Lower lobe of right lung (tissue), 2 donors: Measurements from ENCODE around the gene DCAF8. TPM values are rescaled to one million over a fixed set of nuclear protein-coding genes. Genes with fewer than 3 reads are reported as not detected.
A peak's percentile ranks its signal among the peaks of the same experiment; 100 is the strongest.

Source experiments
- ATAC-seq, 2 donors: fragments of 200-7000 bp; cut with Tn5 transposase; one replicate each; pipeline ENCODE4 v1.9.1; 2020 to 2022; ENCODE audit warnings: mild to moderate bottlenecking in 2 of 2, moderate library complexity in 2 of 2
- DNase-seq: peaks from one replicate; pipeline ENCODE4 v3.0.0-alpha.2; 2020
- H3K27ac ChIP-seq: fragments of 200-600 bp; one replicate; pipeline ENCODE4 v1.8.0; 2022
- H3K27me3 ChIP-seq: fragments of 200-600 bp; one replicate; pipeline ENCODE4 v1.8.0; 2022; ENCODE audit warnings: low read depth
- H3K36me3 ChIP-seq: fragments of 200-600 bp; one replicate; pipeline ENCODE4 v1.8.0; 2022; ENCODE audit warnings: mild to moderate bottlenecking
- H3K4me1 ChIP-seq: fragments of 200-600 bp; one replicate; pipeline ENCODE4 v1.8.0; 2022
- H3K4me3 ChIP-seq: fragments of 200-600 bp; one replicate; pipeline ENCODE4 v1.8.0; 2022; ENCODE audit warnings: mild to moderate bottlenecking
- H3K9me3 ChIP-seq: fragments of 200-600 bp; one replicate; pipeline ENCODE4 v1.8.0; 2022
- intact Hi-C: fragments of 100-400 bp; cut with DNase I; formaldehyde crosslinking; loops from one replicate; pipeline ENCODE4 v1.11.0; 2022
- total RNA-seq: library from RNA; stranded (reverse); fragmentation: NEBNext Ultra II Directional; extraction: Animal tissue kit (Norgen Biotek cat#: 25700); gene quantifications from one replicate; pipeline ENCODE4 v1.2.1, GENCODE V29; 2021
- TF ChIP-seq, protein P1 (sequence below): fragments of 200-600 bp; IDR thresholded peaks from one replicate; pipeline ENCODE4 v1.8.0; 2022; ENCODE audit warnings: antibody characterized with exemption, mild to moderate bottlenecking
- donor health status: DM: no; HTN: yes; CAD: no; lungs with severe emphysema.

Gene DCAF8
- total RNA-seq, 1 donor from 2014 or later = 114 TPM

DNA sequence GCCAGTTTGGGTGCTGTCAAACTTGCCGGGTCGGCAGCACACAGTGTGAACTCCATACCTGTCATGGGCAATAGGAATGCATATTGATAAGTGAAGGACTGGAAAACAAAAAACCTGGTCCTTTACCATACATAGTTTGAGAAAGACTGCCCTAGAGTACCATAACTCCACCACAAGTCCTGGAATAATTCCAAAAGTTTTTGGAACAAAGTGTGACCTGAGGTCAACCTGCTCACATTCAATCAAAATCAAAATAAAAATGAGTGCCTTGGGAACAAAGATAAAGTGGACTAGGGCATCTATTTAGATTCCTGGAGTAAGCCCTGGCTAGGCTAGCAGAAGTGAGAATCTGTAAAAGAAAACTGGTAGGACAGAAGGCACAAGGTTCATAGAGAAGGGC is 15.0 kb upstream of the DCAF8 start:
- TF ChIP-seq, protein P1, sequence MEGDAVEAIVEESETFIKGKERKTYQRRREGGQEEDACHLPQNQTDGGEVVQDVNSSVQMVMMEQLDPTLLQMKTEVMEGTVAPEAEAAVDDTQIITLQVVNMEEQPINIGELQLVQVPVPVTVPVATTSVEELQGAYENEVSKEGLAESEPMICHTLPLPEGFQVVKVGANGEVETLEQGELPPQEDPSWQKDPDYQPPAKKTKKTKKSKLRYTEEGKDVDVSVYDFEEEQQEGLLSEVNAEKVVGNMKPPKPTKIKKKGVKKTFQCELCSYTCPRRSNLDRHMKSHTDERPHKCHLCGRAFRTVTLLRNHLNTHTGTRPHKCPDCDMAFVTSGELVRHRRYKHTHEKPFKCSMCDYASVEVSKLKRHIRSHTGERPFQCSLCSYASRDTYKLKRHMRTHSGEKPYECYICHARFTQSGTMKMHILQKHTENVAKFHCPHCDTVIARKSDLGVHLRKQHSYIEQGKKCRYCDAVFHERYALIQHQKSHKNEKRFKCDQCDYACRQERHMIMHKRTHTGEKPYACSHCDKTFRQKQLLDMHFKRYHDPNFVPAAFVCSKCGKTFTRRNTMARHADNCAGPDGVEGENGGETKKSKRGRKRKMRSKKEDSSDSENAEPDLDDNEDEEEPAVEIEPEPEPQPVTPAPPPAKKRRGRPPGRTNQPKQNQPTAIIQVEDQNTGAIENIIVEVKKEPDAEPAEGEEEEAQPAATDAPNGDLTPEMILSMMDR = no peak
- H3K9me3 ChIP-seq = no peaks in the 10 kb centered on the region
- no peak for DNase-seq
- intact Hi-C loops = no loop called here
- no peak overlapping the region for H3K4me3 ChIP-seq
- H3K4me1 ChIP-seq = no peaks in the 10 kb centered on the region
- H3K27me3 ChIP-seq = no peaks in the 10 kb centered on the region
- H3K27ac ChIP-seq = no peak overlapping the region
- peaks cover 68% of the 10 kb centered on the region for H3K36me3 ChIP-seq
- ATAC-seq = no peak

GRCh38 chr1:160271025-160271424 is 8.7 kb upstream of the DCAF8 start:
- Histone ChIP-seq H3K27ac (no peak overlapping the region), H3K9me3 (no peaks in the 10 kb centered on the region), H3K4me1 (no peaks in the 10 kb centered on the region), H3K4me3 (no peak overlapping the region), H3K27me3 (no peaks in the 10 kb centered on the region), H3K36me3 (peaks cover 5% of the 10 kb centered on the region)
- no peak for DNase-seq
- intact Hi-C loops = no loop called here
- no peak for ATAC-seq
- TF ChIP-seq, protein P1 = no peak

DNA sequence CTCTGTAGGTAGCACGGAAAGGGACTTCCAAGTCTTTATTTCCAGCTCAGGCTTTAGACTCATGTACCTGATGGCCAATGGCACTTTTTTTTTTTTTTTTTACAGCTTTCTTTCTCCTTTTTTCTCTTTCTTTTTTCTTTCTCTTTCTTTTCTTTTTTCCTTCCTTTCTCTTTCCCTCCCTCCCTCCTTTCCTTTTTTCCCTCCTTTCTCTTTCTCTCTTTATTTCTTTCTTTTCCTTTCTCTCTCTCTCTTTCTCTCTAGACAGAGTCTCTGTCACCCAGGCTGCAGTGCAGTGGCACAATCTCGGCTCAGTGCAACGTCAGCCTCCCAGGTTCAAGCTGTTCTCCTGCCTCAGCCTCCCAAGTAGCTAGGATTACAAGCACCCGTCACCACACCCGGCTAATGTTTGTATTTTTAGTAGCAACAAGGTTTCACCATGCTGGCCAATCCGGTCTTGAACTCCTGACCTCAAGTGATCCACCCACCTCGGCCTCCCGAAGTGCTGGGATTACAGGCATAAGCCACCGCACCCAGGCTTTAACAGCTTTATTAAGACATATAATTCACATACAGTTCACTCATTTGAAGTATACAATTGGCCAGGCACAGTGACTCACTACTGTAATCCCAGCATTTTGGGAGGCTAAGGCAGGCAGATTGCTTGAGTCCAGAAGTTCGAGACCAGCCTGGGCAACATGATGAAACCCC is 5.1 kb upstream of the DCAF8 start:
- DNase-seq = no peak

GRCh38 chr1:160264795-160265307 is 2.5 kb upstream of the DCAF8 start:
- intact Hi-C loops = no loop called here
- no peaks in the 10 kb centered on the region for H3K27me3 ChIP-seq
- DNase-seq = no peak
- no peaks in the 10 kb centered on the region for H3K9me3 ChIP-seq
- peaks cover 17% of the 10 kb centered on the region for H3K4me1 ChIP-seq
- H3K4me3 ChIP-seq = no peak overlapping the region
- TF ChIP-seq, protein P1 = no peak
- H3K27ac ChIP-seq = no peak overlapping the region
- no peak for ATAC-seq
- H3K36me3 ChIP-seq = no peaks in the 10 kb centered on the region

More for the DNA sequence above, 5.1 kb upstream of the DCAF8 start:
- TF ChIP-seq, protein P1 = no peak
- H3K27ac ChIP-seq = no peak overlapping the region
- no peaks in the 10 kb centered on the region for H3K27me3 ChIP-seq
- H3K36me3 ChIP-seq = no peaks in the 10 kb centered on the region
- no peak overlapping the region for H3K4me3 ChIP-seq
- H3K9me3 ChIP-seq = no peaks in the 10 kb centered on the region
- H3K4me1 ChIP-seq = no peaks in the 10 kb centered on the region
- intact Hi-C loops = no loop called here
- no peak for ATAC-seq

- peak; percentile 43 to 77 for ATAC-seq
- DNase-seq = no peak
- intact Hi-C loops = no loop called here
- TF ChIP-seq, protein P1 = no peak
- Histone ChIP-seq H3K27me3 (no peaks in the 10 kb centered on the region), H3K36me3 (no peaks in the 10 kb centered on the region), H3K27ac (peak overlapping the region; percentile 94), H3K4me3 (peak overlapping the region; percentile 91), H3K9me3 (no peaks in the 10 kb centered on the region), H3K4me1 (peaks cover 45% of the 10 kb centered on the region)
Measured at GRCh38 chr1:160261556-160261892, 825 bp downstream of the DCAF8 start.
